GM18909 (cell line): Measurements from ENCODE around the gene ARMC2.
"Not testable (repeated sequence)": the region's sequence is repeated elsewhere in the genome, so short reads cannot be mapped to it uniquely, and the experiment has no call there.

Source experiments
- ATAC-seq: cut with Tn5 transposase; IDR thresholded peaks from one replicate; pipeline ENCODE4 v1.9.1; 2021; ENCODE audit warnings: mild to moderate bottlenecking; ENCODE audit not compliant: unreplicated experiment, poor library complexity

Gene ARMC2

DNA sequence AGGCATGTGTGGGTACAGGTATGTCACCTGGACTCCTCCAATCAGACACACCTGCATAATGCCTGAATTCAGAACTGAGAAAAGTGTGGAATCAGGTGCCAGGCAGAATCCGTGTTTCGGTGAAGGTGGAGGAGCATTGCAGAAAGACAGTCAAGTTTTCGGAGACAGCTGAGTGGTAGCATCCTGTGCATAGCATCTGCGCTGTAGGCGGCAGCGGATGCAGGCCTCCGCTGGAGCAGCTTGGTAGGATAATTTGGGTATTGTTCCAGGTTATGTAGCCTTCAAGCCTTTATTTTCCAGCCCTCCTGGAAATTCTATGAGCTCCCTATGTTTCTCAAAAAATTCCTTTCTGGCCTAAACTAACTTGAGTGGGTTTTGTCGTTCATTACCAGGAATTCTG lies 15.5 kb upstream of the ARMC2 start:
- no peak for ATAC-seq

DNA sequence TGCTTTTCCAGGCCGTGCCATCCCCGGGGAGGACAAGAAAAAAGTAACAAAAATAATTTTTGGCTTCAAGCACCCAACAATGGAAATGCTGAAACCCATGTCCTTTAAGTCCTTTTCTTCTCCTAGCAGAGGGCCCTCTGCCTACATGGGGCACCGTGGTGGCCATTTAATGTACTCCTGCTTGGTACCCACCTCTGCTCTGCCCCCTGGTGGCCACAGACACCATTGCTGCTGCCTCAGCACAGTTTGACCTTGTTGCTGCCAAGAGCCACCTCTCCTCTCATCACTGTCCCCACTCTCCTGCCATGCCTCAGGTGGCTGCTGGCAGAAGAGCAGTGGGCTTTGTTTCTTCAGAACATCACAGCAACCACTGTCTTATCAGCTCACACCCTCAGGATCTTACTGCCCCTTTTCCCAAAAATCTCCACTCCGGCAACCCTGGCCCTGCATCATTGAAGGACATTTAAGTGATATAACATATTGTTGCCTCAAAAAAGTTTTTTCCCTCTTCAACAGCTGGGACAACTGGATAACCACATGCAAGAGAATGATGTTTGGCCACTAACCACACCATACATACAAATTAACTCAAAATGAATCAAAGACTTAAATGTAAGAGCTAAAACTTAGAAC lies 12.9 kb upstream of the ARMC2 start:
- peak; percentile 82 for ATAC-seq

DNA sequence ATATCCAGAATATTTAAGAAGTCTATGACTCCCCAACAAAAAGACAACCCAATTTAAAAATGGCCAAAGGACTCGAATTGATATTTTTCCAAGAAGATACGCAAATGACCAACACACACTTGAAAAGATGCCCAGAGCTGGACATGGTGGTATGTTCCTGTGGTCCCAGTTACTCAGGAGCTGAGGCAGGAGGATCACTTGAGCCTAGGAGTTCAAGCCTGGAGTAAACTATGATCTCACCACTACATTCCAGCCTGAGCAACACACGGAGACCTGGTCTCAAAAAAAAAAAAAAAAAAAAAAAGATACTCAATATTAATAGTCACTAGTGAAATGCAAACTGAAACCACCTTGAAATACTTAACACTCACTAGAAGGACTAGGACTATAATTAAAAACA lies 12.2 kb upstream of the ARMC2 start:
- no peak for ATAC-seq

DNA sequence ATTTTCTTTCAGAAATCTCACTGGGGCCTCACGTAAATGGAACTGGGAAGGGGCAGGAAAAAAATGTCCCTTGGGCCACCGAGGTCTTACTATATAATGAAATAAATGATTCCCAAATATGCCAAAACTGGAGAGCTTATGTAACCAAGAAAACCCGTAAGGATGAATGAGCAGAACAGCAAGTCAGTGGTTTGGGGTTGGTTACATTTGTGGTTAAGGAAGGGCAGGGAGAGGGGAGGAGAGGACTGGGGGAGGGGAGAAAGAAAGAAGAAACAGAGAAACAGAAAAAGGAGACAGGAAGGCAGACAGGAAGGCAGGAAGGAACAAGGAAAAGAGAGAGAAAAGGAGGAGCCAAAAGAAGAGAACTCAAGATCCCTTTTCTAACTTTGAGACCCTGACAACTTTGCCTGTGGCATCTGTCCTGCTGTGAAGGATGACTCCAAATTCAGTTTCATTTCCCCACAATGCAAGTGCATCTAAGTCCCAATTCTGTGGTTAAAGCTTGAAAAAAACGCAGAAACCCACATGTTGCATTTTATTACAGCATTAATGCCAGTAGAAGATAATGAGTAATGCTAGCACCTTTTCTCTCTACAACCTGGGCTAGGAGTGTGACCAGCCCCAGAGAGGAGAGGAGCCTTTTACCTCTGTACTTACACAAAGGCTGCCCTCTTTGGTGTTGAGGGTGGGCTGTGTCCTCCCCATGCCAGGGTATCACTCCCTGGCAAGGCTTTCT lies 10.8 kb upstream of the ARMC2 start:
- no peak for ATAC-seq

DNA sequence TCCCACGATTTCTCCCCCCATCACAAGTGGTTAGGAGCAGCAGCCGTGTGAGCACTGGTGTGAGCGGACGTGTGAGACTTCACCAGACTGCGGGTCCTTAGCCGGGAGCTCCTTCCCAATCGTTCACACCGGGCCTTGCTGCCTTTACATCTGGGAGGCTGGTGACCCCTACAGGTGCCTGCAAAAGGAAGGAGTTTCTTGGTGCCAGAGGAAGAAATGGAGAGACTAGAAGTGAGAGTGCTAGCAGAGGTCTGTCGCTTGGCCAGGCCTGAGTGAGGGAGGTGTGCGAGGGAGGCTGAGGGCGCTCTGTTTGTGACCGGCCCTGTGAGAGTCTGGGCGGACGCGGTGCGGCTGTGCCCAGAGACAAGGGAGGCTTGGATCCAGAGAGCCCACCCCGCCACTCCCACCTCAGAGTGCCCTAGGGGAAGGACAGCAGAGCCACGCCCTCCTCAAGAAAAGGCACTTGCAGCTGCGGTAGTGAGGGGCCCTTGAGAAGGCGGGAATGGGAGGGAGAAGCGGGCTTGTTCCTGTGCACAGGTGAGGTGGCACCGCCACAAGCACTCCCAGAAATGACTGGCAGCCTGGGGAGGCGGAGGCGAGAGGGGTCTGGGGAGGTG lies 10.0 kb upstream of the ARMC2 start:
- no peak for ATAC-seq

DNA sequence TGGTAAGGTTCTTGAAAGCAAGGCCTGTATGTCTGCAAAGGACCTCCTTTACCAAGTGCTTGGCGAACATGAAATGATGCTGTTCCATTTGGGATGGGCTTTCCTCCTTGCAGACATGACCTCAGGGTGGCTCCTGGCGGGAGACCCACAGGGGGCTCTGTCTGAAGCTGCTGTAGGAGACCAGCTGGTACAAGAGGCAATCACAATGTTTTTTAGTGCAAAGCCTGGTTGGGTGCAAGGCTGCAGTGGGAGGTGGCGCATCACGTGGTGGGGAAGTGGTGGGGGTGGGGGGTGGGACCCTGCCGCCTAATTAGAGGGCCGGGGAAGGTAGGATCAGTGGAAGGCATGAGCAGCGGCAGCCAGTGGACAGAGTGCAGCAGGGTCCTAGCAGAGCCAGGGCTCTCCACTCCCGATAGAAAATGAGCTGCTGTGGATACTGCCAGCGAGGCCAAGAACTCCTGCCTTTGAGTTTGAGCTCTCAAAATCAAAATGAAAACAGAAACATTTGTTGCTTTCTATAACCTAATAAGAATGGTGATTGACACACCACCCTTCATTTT lies 9.1 kb upstream of the ARMC2 start:
- ATAC-seq, result no peak

DNA sequence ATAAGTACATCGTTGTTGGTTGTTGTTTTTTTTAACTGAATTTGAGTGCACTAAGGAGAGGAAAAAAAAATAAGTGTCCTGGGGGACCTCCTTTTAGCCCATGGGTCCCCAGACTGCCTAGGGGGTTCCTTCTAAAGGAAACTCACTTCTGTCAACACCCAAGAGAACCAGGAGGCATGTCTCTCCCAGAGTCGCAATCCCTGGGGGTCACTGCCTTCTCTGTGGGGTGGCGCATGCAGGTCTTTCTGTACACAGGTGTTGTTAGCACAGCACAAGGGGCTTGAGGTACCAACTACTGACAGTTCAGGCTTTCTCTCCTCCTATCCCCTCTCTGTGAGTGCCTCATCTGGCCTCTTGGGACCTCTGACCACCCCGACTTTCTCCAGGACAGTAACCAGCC lies 7.3 kb upstream of the ARMC2 start:
- ATAC-seq, result no peak

DNA sequence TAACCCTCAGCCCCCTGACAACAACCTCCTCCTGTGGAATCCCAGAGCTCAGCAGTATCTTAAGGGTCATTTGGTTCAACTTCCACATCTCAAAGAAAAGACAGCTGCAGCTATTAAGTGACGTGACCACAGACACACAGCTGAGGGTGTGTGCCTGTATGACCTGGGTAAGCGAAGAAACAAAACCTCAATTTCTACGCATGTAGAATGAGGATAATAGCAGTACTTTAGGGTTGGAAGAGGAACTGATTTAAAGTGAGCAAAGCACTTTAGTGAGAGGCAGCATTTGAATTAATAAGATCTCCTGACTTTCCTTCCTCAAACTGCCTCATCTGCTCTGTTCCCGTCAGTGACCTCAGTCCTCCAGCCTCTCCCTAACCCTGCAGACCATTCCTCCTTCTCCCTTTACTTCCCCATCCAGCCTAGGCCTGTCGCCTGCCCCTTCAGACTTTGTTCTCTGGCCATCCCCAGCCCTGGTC lies 6.8 kb upstream of the ARMC2 start:
- ATAC-seq, result no peak

DNA sequence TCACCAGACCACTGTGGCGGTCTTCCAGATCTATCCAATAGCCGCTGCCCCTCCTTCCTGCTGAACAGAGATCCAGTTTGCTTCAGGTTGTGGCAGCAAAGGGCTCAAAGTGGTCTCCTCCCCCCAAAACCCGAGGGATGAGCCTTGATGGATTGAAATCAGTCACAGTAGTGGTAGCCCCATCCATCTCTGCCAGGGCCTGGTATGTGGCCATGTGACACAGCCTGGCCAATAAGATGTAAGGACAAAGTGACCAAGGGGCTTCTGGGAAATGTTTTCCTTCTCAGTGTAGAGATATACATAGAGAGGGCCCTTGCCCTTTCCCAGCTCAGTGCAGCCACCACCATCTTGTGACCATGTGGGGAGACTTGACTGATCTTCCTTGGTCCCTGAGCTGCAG lies 4.1 kb upstream of the ARMC2 start:
- no peak for ATAC-seq

DNA sequence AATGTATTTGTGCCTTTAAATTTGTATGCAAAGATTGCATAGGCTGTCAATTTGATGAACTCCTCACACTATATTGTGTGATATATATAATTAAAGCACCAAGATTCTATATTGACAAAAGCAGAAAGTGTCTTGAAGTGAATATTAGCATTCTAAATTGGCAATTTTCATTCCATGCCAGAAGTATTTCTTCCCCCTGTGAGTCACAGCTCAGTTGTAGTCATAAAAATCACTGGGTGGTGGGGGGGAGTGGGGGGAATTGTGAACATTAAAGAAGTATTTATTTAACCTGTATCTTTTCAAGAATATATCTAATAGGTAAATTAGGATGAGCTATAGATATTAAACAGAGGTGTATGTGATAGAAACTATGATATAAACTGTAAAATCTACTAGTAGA lies 3.1 kb upstream of the ARMC2 start:
- no peak for ATAC-seq

DNA sequence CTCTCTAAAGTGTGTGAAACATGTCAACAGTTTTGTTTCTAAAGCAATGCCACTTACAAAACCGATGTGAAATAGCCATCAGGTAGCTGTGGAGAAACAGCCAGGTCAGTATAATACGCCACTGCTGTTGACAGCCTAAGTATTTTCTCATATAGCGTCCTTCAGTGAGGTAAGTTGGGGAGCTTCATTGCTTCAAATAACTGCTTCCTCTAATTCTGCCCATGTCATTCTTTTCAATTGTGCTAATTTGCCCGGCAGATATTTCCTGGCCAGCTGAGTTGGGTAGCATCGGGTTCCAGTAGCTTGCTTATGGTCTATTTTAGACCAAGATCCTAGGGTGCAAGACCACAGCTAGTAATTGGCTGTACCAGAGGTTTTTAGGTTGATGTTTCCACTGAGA lies 2.1 kb upstream of the ARMC2 start:
- no peak for ATAC-seq

DNA sequence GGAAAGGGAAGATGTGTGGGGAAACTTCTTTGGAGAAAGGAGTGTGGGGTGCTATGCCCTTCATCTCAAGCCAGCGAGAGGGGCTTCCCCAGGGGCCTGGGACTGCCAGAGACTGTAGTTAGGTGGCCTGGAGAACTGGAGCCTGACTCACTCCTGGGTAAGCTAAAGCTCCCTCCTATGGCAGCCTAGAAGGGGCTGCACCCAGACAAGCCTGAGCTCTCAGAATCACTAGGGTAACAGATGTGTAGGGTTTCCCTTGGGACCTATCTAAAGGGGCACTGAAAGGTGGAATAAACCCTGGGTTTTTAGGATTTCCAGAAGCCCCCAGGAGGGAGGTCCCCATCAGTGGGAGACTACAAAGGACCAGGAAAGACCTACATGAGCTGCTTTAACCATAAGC lies 1.6 kb upstream of the ARMC2 start:
- ATAC-seq, result no peak

DNA sequence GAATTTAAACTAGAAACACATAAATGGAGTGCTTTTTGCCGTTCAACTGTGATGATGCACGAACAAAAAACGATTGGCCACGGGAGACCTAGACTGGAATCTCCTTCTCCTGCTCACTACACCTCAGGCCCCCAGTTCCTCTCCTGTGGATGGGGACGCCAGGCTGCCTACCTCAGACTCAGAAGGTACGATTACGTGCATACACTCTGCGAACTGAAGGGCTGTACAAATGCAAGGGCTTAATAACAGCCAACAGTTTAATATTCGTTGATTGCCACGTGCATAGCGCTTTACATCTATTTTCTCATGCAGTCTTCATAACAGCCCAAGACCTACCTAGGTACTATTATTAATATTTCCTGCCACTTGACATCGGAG lies 495 bp upstream of the ARMC2 start:
- no peak for ATAC-seq

DNA sequence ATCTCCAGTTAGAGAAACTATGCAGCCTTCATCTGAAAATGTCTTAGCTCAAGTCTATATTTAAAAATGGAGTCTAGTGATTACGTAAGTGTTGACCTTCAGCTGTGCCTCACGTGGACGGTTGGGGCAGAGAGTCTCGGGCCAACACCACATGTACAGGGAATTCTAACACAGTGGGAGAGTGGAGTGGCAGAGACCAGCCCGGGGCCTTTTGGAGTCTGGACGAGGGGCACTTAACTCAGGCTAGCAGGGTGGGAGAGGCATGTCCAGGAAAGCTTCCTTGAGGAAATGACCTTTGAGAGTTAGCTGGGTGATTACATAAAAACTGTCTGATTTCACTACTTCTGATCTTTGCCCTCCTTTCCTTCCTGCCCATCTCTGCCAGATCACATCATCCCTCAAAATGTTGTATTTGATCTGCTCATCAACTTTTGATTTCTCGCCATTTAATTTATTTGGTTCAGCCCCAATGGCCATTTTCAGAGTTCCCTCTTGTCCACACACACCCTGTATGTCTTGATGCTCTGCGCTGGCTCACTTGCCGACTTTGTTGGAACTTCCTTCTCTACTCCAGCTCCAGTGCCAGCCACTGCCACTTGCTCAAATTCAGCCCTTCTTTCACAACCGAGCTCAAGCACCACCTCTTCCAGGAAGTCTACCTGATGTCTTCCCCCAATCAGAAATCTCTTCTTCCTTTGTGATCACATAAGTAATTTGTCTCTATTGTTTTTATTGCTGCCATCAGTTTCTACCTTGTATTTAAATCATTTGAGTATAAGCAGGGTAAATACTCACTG lies 2.6 kb downstream of the ARMC2 start:
- no peak for ATAC-seq

DNA sequence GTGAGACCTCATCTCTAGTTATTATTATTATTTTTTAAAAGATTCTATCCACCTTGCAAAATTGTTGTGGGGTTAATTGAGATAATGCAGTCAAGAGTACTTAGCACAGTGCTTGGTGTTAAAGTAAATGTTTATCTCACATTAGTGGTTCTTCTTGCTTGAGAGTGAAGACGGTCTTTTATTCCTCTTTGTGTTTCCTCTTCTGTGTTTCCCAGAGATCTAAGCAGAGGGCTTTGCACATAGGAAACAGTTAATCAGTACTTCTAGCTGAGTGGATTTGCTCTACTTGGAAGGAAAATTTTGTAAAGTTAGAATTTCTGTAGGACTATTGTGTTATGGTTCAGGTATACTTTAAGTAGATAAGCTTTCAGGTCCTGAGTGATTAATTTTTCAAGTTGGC lies 3.5 kb downstream of the ARMC2 start:
- ATAC-seq, result no peak

DNA sequence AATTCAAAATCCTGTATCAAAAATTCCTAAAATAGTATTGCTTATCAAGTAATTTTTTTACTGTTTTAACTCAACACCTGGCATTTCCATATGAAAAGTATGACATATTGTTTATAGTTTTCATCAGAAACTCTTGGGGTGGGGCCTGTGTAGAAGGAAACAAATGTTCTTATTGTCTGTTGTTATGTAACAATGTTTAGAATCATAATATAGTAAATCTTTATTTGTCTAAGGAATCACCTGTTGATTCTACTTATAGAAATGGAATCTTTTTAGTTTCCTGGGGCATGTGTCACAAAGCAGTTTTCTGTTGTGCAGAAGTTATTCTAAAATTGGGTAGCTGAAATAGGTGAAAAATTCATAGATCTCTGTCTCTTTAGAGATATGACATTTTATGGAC lies 4.9 kb downstream of the ARMC2 start:
- ATAC-seq, result no peak

DNA sequence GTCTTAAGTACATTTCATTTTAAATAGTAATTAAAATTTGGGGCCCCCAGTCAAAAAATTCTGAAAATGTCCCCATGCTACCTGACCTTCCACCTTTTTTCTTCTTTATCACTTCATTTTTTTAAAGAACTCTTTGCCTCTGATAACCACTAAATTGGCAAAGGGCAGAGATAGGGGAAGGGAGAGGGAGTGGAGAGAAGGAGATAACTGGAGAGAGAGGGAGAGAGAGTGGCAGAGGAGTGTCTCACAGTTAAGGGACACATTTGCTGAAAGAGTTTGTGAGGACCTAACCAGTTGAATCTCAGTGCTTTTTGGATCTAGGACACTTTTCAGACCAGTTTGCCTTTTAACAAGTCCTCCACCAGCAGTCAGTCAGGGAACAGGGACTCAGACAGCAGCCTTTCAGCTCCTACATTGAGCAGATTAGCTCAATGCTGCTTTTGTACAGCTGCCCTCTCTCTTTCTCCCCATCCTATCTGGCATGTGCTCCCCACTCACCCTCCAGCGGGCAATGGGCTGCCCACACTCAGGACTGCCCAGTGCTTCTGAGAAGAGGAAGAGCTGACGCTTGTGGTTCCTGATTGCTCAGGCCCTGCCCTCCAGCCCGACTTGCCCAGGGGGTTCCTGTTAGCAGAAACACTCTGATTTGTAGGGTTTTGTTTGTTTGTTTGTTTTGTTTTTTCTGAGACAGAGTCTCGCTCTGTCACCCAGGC lies 14.4 kb downstream of the ARMC2 start:
- no peak for ATAC-seq

DNA sequence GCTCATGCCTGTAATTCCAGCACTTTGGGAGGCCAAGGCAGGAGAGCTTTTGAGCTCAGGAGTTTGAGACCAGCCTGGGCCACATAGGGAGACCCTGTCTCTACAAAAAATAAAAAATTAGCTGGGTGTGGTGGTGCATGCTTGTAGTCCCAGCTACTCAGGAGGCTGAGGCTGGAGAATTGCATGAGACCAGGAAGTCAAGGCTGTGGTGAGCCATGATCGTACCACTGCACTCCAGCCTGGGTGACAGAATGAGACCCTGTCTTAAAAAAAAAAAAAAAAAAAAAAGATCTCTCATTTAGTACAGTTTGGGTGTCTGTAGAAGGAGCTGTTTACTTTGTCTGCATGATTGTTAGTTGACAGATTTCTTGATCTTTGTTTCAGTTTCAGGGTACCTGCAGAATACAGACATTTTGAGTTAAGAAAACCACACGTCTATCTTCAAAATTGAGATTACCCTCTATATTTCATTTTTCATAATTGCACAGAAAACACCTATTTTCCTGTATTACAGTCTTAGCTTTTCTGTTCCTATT lies 17.6 kb downstream of the ARMC2 start:
- not testable (repeated sequence) for ATAC-seq

DNA sequence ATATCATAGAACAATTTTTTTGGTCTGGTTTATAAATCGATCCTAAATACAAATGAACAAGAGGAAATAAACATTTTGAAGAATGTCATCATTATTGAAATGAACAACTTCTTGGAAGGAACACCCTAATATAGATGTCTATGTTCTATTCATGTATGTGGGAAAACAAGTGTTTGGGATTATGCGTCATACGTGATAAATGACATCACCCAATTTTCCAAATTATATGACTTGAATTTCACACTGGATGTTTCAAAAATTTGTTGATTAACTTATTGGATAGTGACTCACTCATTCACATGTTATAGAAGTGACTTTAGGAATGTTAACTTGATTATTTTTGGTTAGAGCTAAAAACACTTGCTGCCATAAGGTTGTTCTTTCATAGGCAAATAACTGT lies 18.6 kb downstream of the ARMC2 start:
- no peak for ATAC-seq

DNA sequence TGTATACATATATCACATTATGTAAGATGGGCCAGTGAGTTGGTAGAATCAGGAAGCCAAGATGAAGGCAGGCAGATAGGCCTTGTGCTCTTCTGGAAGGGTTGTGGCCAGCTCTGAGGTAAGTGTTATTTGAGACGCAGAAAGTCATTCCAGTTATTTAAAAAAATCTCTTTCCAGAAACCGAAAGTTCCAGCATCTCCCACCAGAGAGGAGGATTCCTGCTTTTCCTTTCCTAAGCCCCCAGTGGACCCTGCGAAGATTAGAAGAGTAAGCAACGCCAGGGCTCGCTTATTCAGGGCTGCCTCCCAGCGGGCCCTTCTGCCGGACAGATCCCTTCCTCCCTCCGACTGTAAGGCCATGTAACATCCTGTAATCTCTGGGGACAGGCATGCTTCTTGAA lies 20.4 kb downstream of the ARMC2 start:
- ATAC-seq, result no peak
